Measurements from ENCODE around the gene FMO3.

The FMO3 gene

GRCh38 chr1:171115280-171115897, 24.7 kb downstream of the FMO3 start:
- no peak for FAIRE-seq

DNA sequence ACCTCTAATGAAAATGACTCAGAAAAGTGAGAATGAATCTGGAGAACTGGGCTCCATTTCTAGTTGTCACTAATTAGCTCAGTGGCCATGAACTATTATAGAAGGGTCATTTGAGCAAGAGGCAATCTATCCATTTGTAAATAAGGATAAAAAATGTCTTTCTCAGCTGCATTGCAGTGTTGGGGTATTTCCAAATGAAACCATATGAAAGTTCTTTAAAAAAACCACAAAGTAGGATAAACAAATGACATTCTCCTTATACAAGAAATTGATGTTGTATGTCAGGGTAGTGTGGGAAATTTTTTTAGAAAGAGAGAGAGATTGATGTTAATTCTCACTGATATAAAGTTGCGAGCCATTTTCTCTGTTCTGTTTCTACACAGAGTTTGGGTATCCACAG, 26.0 kb downstream of the FMO3 start:
- no peak for DNase-seq (ENCODE audit: extremely low spot score, insufficient read length, low read depth)
- FAIRE-seq: no peak

More at GRCh38 chr1:171115280-171115897, 24.7 kb downstream of the FMO3 start:
- no peak for DNase-seq (ENCODE audit: extremely low spot score, insufficient read length, low read depth)

- FAIRE-seq: no peak
Measured at GRCh38 chr1:171117085-171117484, 26.4 kb downstream of the FMO3 start.

GRCh38 chr1:171119648-171120047, 28.9 kb downstream of the FMO3 start:
- FAIRE-seq (no peak), DNase-seq (ENCODE audit: extremely low spot score, insufficient read length, low read depth) (no peak)

More at GRCh38 chr1:171117085-171117484, 26.4 kb downstream of the FMO3 start:
- DNase-seq (ENCODE audit: extremely low spot score, insufficient read length, low read depth): no peak

DNA sequence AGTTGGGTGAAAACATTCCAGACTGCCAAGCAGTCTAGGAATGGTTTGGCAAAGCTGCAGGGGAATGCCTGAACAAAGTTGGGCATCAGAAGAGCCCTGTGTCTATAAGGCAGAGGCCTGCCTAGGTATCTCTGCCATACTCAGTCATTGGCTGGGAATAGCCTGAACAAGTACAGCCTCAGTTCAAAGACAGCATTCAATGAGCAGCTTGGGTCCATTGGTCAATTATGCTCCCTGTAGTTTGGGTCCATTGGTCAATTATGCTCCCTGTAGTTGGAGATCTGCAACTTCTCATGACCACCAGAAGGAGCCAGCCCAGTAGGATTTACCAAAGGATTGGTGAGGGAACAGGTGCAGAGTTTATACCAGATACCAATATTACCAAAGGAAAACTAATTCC, 31.6 kb downstream of the FMO3 start:
- DNase-seq (ENCODE audit: extremely low spot score, insufficient read length, low read depth) (no peak), FAIRE-seq (no peak)

DNA sequence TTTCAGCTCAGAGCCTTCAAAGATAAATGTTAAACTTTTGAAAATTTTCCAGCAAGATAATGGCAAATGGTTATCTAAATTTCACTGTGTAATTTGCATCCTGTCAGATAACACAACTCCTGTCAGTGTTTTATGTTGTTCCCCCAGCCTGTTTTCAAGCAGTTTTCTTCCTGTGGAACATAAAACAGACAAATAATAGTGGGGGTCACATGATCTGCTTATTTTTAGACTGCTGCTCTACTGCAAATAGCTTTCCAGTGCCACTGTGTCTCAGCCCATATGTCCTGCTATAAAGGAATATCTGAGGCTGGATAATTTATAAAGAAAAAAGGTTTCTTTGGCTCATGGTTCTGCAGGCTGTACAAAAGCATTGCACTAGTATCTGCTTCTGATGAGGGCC, 32.2 kb downstream of the FMO3 start:
- no peak for FAIRE-seq
- no peak for DNase-seq (ENCODE audit: extremely low spot score, insufficient read length, low read depth)

DNA sequence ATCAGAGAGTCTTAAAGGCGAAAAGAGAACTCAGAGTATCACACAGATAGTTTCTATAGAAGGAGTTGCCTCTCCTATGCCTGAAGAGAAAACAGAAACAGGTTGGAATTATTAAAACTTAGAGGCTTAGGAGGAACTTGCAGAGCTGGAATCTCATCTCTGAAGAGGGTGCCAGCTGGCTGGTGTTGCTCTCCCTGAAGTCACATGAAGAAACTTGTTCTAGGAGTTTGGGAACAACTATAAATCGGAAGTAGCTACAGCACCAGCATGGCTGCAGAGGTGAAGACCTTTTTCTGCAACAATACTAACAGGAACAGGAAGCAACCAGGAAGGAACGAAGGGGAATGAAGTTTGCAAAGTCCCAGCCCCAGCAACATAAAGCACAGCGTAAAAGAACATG, 35.8 kb downstream of the FMO3 start:
- no peak for FAIRE-seq
- DNase-seq (ENCODE audit: extremely low spot score, insufficient read length, low read depth): no peak

DNA sequence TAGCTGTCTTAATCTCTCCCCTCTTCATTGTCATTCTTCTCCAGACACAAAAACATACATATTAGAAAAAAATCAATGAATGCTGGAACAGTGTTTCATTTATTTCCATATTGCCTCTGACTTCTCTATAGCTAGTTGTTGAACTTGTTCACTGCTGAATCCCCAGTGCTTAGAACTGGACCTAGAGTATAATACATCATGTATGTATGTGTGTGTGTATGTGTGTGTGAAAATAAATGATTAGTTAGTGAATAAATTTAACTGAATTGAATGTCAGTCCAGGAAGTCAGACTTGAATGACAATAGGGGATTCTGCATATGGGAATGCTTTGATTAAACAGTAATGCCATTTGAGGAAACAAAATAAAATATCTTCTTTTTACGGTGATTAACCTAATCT, 36.4 kb downstream of the FMO3 start:
- FAIRE-seq: no peak
- DNase-seq (ENCODE audit: extremely low spot score, insufficient read length, low read depth): no peak

DNA sequence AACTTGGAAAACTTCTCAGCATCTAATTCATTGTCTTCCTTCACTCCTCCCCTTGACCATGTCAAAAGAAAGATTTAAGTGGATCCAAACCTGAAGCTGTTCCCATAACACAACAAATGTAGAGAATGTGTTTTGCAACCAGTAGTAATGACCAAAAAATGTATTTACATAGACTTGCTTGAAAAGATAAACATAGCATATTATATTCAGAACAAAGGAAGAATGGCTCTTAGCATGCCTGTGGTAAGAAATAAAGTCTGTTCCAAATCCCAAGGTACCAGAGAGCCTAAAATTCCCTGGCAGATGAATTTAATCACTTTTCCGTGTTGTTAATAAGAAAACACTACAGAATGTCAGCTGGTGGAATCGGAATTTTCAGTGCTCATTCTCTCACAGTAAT, 36.8 kb downstream of the FMO3 start:
- no peak for DNase-seq (ENCODE audit: extremely low spot score, insufficient read length, low read depth)
- no peak for FAIRE-seq

- DNase-seq (ENCODE audit: extremely low spot score, insufficient read length, low read depth) (no peak), FAIRE-seq (no peak)
Measured at GRCh38 chr1:171128463-171128862, 37.8 kb downstream of the FMO3 start.

GRCh38 chr1:171134204-171134923, 43.7 kb downstream of the FMO3 start:
- DNase-seq (ENCODE audit: extremely low spot score, insufficient read length, low read depth): no peak
- no peak for FAIRE-seq

- FAIRE-seq: no peak
- no peak for DNase-seq (ENCODE audit: extremely low spot score, insufficient read length, low read depth)
Measured at GRCh38 chr1:171137580-171137979, 46.9 kb downstream of the FMO3 start.

GRCh38 chr1:171138980-171139379, 48.3 kb downstream of the FMO3 start:
- FAIRE-seq (no peak), DNase-seq (ENCODE audit: extremely low spot score, insufficient read length, low read depth) (no peak)

DNA sequence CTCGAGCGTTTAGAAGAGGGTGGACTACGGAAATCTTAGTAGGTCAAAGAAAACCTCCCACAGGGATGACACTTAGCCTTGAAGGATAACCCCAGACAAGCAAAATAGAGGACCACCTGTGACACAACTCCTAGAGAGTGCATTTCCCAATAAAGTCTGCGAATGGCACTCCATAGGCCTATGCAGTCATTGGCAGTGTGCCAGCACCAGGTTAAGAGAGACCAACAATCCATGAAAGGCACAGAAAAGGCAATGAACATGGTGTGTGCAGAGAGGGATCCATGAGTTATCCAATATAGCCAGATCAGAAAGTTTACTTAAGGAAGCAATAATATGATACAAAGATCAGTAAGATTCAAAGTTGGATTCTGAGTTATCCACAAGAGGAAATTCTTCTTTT, 49.2 kb downstream of the FMO3 start:
- FAIRE-seq: no peak
- DNase-seq (ENCODE audit: extremely low spot score, insufficient read length, low read depth): no peak

DNA sequence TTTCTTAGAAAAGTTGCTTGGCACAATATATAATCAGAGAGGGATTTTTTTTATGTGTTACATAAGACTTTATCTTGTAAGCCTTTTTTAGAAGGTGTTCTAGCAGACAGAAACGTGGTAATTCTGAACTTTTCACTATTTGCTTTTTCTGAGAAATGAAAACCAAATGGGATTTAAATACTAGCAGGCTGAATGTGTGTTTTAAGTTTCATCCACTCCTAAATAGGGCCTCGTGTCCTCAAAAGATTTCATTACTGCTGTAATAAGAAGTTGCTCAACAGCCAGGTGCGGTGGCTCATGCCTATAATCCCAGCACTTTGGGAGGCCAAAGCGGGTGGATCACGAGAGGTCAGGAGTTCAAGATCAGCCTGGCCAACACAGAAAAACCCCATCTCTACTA, 49.7 kb downstream of the FMO3 start:
- FAIRE-seq: no peak
- DNase-seq (ENCODE audit: extremely low spot score, insufficient read length, low read depth): no peak

- no peak for FAIRE-seq
- no peak for DNase-seq (ENCODE audit: extremely low spot score, insufficient read length, low read depth)
Measured at GRCh38 chr1:171140956-171141687, 50.4 kb downstream of the FMO3 start.

DNA sequence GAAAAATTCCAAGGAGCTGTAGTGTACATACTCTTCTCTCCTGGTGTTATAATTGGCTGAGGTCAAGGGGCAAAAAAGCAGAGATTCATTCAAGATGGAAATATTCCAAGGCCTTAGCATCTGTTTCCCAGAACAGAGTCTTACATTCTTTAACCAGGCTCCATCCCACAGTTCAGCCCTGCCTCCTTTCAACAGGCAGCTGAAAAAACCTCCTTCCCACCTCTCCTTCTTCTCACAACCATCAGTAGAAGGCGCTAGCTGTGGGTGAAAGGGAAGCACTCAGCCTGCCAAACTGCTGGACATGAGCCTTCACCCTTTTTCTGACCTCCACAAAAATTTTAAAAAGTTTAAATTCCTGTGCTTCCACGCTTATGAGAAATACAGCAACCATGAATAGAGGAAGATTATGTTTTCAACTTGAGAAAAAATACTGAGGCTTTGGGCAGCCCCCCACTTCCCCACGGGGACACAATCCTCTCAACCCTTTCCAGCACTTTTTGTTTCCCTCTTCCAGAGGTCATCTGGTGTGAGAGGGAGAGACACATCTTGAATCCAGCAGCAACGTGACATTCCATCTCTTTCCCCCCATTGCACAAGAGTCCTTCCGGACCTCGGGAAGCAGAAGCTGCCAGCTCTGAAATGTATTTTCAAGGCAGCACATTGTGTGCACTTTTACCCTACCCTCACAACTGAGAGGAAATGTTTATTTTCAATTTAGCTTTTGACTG, 51.1 kb downstream of the FMO3 start:
- FAIRE-seq: no peak
- no peak for DNase-seq (ENCODE audit: extremely low spot score, insufficient read length, low read depth)

GRCh38 chr1:171142416-171143385, 52.0 kb downstream of the FMO3 start:
- no peak for FAIRE-seq
- DNase-seq (ENCODE audit: extremely low spot score, insufficient read length, low read depth): no peak

DNA sequence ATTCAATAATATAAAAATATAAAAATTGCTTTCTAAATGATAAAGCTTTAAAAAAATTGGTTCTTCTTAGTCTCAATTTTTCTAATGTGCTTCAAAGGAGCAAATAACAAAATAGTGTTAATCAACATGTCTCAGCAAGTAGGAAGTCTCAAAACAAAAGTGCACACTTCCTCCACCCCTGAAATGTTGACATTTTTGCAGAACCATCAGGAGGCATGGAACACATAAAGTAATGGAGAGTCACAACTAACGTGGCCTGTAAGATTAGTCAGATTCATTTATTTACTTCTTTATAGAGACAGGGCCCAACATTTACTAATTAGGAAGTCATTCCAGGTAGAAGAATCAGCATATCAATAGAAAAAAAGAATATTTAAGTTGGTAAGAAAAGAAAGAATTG, 59.5 kb downstream of the FMO3 start:
- FAIRE-seq: no peak
- no peak for DNase-seq (ENCODE audit: extremely low spot score, insufficient read length, low read depth)

DNA sequence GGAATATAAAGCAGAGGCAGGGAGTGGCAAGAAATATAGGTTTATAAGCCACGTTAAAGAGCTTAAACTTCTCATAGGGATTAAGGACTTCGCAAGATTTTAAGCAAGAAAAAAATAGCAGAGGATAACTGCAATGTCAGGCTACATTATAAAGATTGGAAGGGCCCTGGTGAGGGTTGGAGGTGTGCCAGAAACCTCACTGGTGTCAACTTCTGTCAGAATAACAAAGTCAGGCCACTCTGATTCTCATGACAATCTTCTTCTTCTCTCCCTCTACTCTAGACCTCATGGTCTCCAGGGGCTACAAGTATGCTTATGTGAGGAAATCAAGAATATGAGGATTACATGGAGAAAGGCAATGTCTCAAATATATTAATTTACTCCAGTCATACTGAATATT, 61.8 kb downstream of the FMO3 start:
- FAIRE-seq (no peak), DNase-seq (ENCODE audit: extremely low spot score, insufficient read length, low read depth) (no peak)

Data from GM18507 (cell line).